HCT116 (cell line): ENCODE results near the gene ZNF30. TPM values are rescaled to one million over a fixed set of nuclear protein-coding genes. Genes with fewer than 3 reads are reported as not detected.

ENCODE experiments used
- ATAC-seq: fragments of 200-7000 bp; cut with Tn5 transposase; 2 replicates; pipeline ENCODE4 v1.9.1; 2020; ENCODE audit warnings: mild to moderate bottlenecking, moderate library complexity
- BruUV-seq: library from RNA; stranded (reverse); fragments of 400-500 nt; replicated peaks from 2 replicates; lab custom pipeline; 2021; lab: Mats Ljungman, UMichigan
- CTCF ChIA-PET: fragments of 300-600 bp; sonication (Branson Sonifier 250); formaldehyde crosslinking; loops from one replicate; lab custom pipeline; 2021; ENCODE audit warnings: antibody characterized with exemption; lab: Charles Lee
- POLR2A ChIA-PET: fragments of 300-600, 350-600 bp; sonication (Branson Sonifier 250); formaldehyde crosslinking; loops from one replicate; lab custom pipeline; 2021; ENCODE audit warnings: antibody characterized with exemption; lab: Charles Lee
- RAD21 ChIA-PET, 2 experiments: fragments of 300-600 bp; sonication (Branson Sonifier 250); formaldehyde crosslinking; loops; one replicate each; lab custom pipeline; 2023; ENCODE audit warnings: low total read pairs in 2 of 2; ENCODE audit not compliant: uncharacterized antibody in 2 of 2, unreplicated experiment in 2 of 2, low non-redundant PET in 1 of 2; lab: Charles Lee
- DNase-seq: peaks from one replicate; pipeline ENCODE4 v3.0.0-alpha.2; 2010; ENCODE audit warnings: low read depth, low spot score
- H2AFZ ChIP-seq: fragments of 200-600 bp; shearing (Covaris generic), sonication (generic); 2 replicates; pipeline ENCODE4 v1.6.1; 2017; ENCODE audit warnings: low read depth, mixed run types, mixed read lengths, antibody characterized with exemption, low read length; ENCODE audit not compliant: poor library complexity, severe bottlenecking
- H3K27ac ChIP-seq: 2 replicates; pipeline ENCODE4 v1.5.1; 2012; ENCODE audit warnings: low read depth, low read length
- H3K27me3 ChIP-seq: fragments of 200-600 bp; sonication (generic); 2 replicates; pipeline ENCODE4 v1.6.1; 2016; ENCODE audit warnings: mixed run types, low read length, mixed read lengths; ENCODE audit not compliant: insufficient read depth
- H3K36me3 ChIP-seq, 2 experiments: fragments of 200-500 bp in 1 of 2; fragments of 200-600 bp in 1 of 2; sonication (Bioruptor generic) in 1 of 2; sonication (generic) in 1 of 2; 2 replicates each; pipeline versions ENCODE4 v1.5.1 to v1.6.1; 2014 to 2016; ENCODE audit warnings: low read length in 2 of 2, inconsistent platforms in 1 of 2, mixed read lengths in 1 of 2, mixed run types in 1 of 2; ENCODE audit not compliant: insufficient read depth in 2 of 2, control insufficient read depth in 1 of 2
- H3K4me1 ChIP-seq, 2 experiments: fragments of 200-600 bp in 1 of 2; sonication (generic) in 1 of 2; 2 replicates each; pipeline versions ENCODE4 v1.5.1 to v1.6.1; 2012 to 2017; ENCODE audit warnings: low read length in 2 of 2, inconsistent platforms in 1 of 2, mild to moderate bottlenecking in 1 of 2, mixed read lengths in 1 of 2, mixed run types in 1 of 2, moderate library complexity in 1 of 2; ENCODE audit not compliant: insufficient read depth in 2 of 2, control insufficient read depth in 1 of 2
- H3K4me2 ChIP-seq: fragments of 200-600 bp; sonication (generic); 2 replicates; pipeline ENCODE4 v1.6.1; 2017; ENCODE audit warnings: mixed run types, low read length, mixed read lengths
- H3K4me3 ChIP-seq, 2 experiments: fragments of 200-600 bp in 1 of 2; sonication (generic) in 1 of 2; replicated peaks in 1 of 2; 2 replicates each; pipeline ENCODE4 v1.5.1; 2011 to 2016; ENCODE audit warnings: low read length in 2 of 2, control low read depth in 1 of 2, low read depth in 1 of 2, mild to moderate bottlenecking in 1 of 2, mixed read lengths in 1 of 2, mixed run types in 1 of 2
- H3K79me2 ChIP-seq: fragments of 200-600 bp; sonication (generic); 2 replicates; pipeline ENCODE4 v1.6.1; 2017; ENCODE audit warnings: mild to moderate bottlenecking, mixed run types, low read length, moderate library complexity, mixed read lengths; ENCODE audit not compliant: insufficient read depth
- H3K9ac ChIP-seq: fragments of 200-600 bp; sonication (generic); 2 replicates; pipeline ENCODE4 v1.6.1; 2016; ENCODE audit warnings: low read length, mixed read lengths
- H3K9me2 ChIP-seq: fragments of 200-600 bp; sonication (generic), shearing (Covaris generic); 2 replicates; pipeline ENCODE4 v1.6.1; 2017; ENCODE audit warnings: mixed run types, mild to moderate bottlenecking, moderate library complexity; ENCODE audit not compliant: insufficient read depth
- H3K9me3 ChIP-seq, 2 experiments: fragments of 200-500 bp in 1 of 2; fragments of 200-600 bp in 1 of 2; sonication (Bioruptor generic) in 1 of 2; sonication (generic) in 1 of 2; 2 replicates each; pipeline ENCODE4 v1.6.1; 2014 to 2017; ENCODE audit warnings: low read length in 2 of 2, mixed read lengths in 2 of 2, inconsistent platforms in 1 of 2, low read depth in 1 of 2, mild to moderate bottlenecking in 1 of 2, mixed run types in 1 of 2, moderate library complexity in 1 of 2; ENCODE audit not compliant: control insufficient read depth in 1 of 2, insufficient read depth in 1 of 2
- H4K20me1 ChIP-seq: fragments of 200-600 bp; sonication (generic), shearing (Covaris generic); 2 replicates; pipeline ENCODE4 v1.6.1; 2017; ENCODE audit warnings: mixed run types, mild to moderate bottlenecking, moderate library complexity; ENCODE audit not compliant: insufficient read depth
- CBX3 ChIP-seq: IDR thresholded peaks from 2 replicates; pipeline ENCODE4 v1.6.1; 2012; ENCODE audit warnings: low read depth
- EGR1 ChIP-seq: IDR thresholded peaks from 2 replicates; pipeline ENCODE4 v1.6.1; 2012; ENCODE audit warnings: low read depth
- FOSL1 ChIP-seq: IDR thresholded peaks from 2 replicates; pipeline ENCODE4 v1.6.1; 2012; ENCODE audit warnings: low read depth
- MAX ChIP-seq: IDR thresholded peaks from 2 replicates; pipeline ENCODE4 v1.6.1; 2012
- SIN3A ChIP-seq: IDR thresholded peaks from 2 replicates; pipeline ENCODE4 v1.6.1; 2012; ENCODE audit warnings: low read depth
- TCF7L2 ChIP-seq: IDR thresholded peaks from 2 replicates; pipeline ENCODE4 v1.7.0; 2011; ENCODE audit warnings: borderline replicate concordance, inconsistent platforms; ENCODE audit not compliant: insufficient read depth, insufficient read length; ENCODE audit errors: extremely low read depth
- ZFX ChIP-seq: fragments of 450-650 bp; IDR thresholded peaks from 2 replicates; pipeline ENCODE4 v1.6.1; 2017
- intact Hi-C: fragments of 100-400 bp; cut with micrococcal nuclease; formaldehyde crosslinking; loops from 2 replicates; pipeline ENCODE4 v1.10.0; 2022
- total RNA-seq: library from RNA; stranded (reverse); gene quantifications from one replicate; pipeline ENCODE4 v1.2.1, GENCODE V29; 2021; ENCODE audit not compliant: unreplicated experiment

Gene ZNF30
- total RNA-seq, 1 experiment from 2014 or later = 4.1 TPM

GRCh38 chr19:34976611-34977010 lies 49.9 kb downstream of the ZNF30 start:
- Histone ChIP-seq H2AFZ (no peak overlapping the region), H4K20me1 (no peaks in the 10 kb centered on the region), H3K4me1 (peaks cover 0 to 5% of the 10 kb centered on the region in 2 experiments; a peak in 1 of 4 replicates), H3K9me2 (no peaks in the 10 kb centered on the region), H3K36me3 (no peaks in the 10 kb centered on the region), H3K9ac (no peak overlapping the region), H3K27me3 (no peaks in the 10 kb centered on the region), H3K79me2 (no peaks in the 10 kb centered on the region)
- ATAC-seq (no peak), DNase-seq (no peak)
- ChIA-PET CTCF (no interaction called here), RAD21 (no interaction called here), POLR2A (no interaction called here)
- BruUV-seq = no TSS peak
- 0 out of 2 replicates have a peak, but pooled peaks have one; percentile 35 for TF ChIP-seq CBX3
- TF ChIP-seq TCF7L2 = no peak
- TF ChIP-seq, all 23 proteins: peak for 1
- no peak overlapping the region for H3K27ac ChIP-seq
- H3K4me3 ChIP-seq = no peak overlapping the region
- intact Hi-C loops = loop anchor here (10.0 kb wide), 1 partner anchor 158 kb away; the partner anchor contains the start of genes FXYD1 and LGI4
- H3K9me3 ChIP-seq = peaks cover 3 to 6% of the 10 kb centered on the region in 2 experiments; a peak in 2 of 4 replicates
- no peak overlapping the region for H3K4me2 ChIP-seq

GRCh38 chr19:34979819-34980640 lies 53.3 kb downstream of the ZNF30 start:
- Histone ChIP-seq H3K79me2 (no peaks in the 10 kb centered on the region), H3K4me2 (no peak overlapping the region), H3K27ac (no peak overlapping the region), H3K36me3 (no peaks in the 10 kb centered on the region), H4K20me1 (no peaks in the 10 kb centered on the region), H3K4me3 (no peak overlapping the region), H3K9me3 (peaks cover 3 to 5% of the 10 kb centered on the region in 2 experiments; a peak in 2 of 4 replicates), H3K4me1 (no peaks in the 10 kb centered on the region), H2AFZ (no peak overlapping the region), H3K9ac (no peak overlapping the region), H3K27me3 (no peaks in the 10 kb centered on the region), H3K9me2 (no peaks in the 10 kb centered on the region)
- POLR2A ChIA-PET = interaction anchor here (1.0 kb wide), 1 partner anchor 21 kb away, joined by 3 read pairs; no protein-coding TSS in a partner anchor
- BruUV-seq = no TSS peak
- TF ChIP-seq MAX (no peak), SIN3A (no peak), FOSL1 (no peak), ZFX (no peak), EGR1 (no peak)
- CTCF ChIA-PET = no interaction called here
- no peak for DNase-seq
- RAD21 ChIA-PET = no interaction called here
- ATAC-seq = no peak
- intact Hi-C loops = loop anchor here (10.0 kb wide), 1 partner anchor 155 kb away; the partner anchor contains the start of genes FXYD1 and LGI4
